Measurements from ENCODE around the gene ANXA3. TPM values are rescaled to one million over a fixed set of nuclear protein-coding genes. Genes with fewer than 3 reads are reported as not detected.
"Not testable (repeated sequence)": the region's sequence is repeated elsewhere in the genome, so short reads cannot be mapped to it uniquely, and the experiment has no call there.

The ANXA3 gene
- polyA plus RNA-seq, 5 donors: 64.9 to 162 (median 117) TPM

GRCh38 chr4:78569306-78569821 is 17.8 kb downstream of the ANXA3 start:
- no peak for DNase-seq

- DNase-seq: no peak
These were observed 18.5 kb downstream of the ANXA3 start for GRCh38 chr4:78570117-78570516.

- DNase-seq: no peak
These were observed 20.2 kb downstream of the ANXA3 start for GRCh38 chr4:78571804-78572203.

- DNase-seq: no peak
These were observed 27.3 kb downstream of the ANXA3 start for GRCh38 chr4:78578674-78579425.

GRCh38 chr4:78581618-78582017 is 30.0 kb downstream of the ANXA3 start:
- no peak for DNase-seq

- no peak for DNase-seq
These were observed 33.4 kb downstream of the ANXA3 start for GRCh38 chr4:78584863-78585547.

GRCh38 chr4:78585633-78586032 is 34.1 kb downstream of the ANXA3 start:
- DNase-seq: no peak

- DNase-seq: no peak
These were observed 37.5 kb downstream of the ANXA3 start for GRCh38 chr4:78588894-78589545.

- DNase-seq: no peak
These were observed 39.8 kb downstream of the ANXA3 start for GRCh38 chr4:78591404-78591803.

GRCh38 chr4:78592088-78592783 is 40.7 kb downstream of the ANXA3 start:
- no peak for DNase-seq

GRCh38 chr4:78596111-78596742 is 44.7 kb downstream of the ANXA3 start:
- no peak for DNase-seq

- not testable (repeated sequence) for DNase-seq
These were observed 46.9 kb downstream of the ANXA3 start for GRCh38 chr4:78598431-78598830.

GRCh38 chr4:78599147-78599546 is 47.6 kb downstream of the ANXA3 start:
- DNase-seq: no peak

- no peak for DNase-seq
These were observed 48.4 kb downstream of the ANXA3 start for GRCh38 chr4:78599931-78600375.

GRCh38 chr4:78601013-78601412 is 49.4 kb downstream of the ANXA3 start:
- no peak for DNase-seq

GRCh38 chr4:78602334-78602733 is 50.8 kb downstream of the ANXA3 start:
- DNase-seq: no peak

GRCh38 chr4:78603384-78603783 is 51.8 kb downstream of the ANXA3 start:
- DNase-seq: no peak

- DNase-seq: no peak
These were observed 53.4 kb downstream of the ANXA3 start for GRCh38 chr4:78604988-78605387.

GRCh38 chr4:78606035-78606434 is 54.5 kb downstream of the ANXA3 start:
- DNase-seq: no peak

- DNase-seq: no peak
These were observed 55.0 kb downstream of the ANXA3 start for GRCh38 chr4:78606530-78607095.

- DNase-seq: no peak
These were observed 57.1 kb downstream of the ANXA3 start for GRCh38 chr4:78608684-78609083.

Measured in right lung (tissue), 5 donors.